Neural progenitor cell (in vitro differentiated cells): ENCODE measurements around the gene UCN. TPM values are rescaled to one million over a fixed set of nuclear protein-coding genes. Genes with fewer than 3 reads are reported as not detected.

Experiments
- DNase-seq: peaks from one replicate; pipeline ENCODE4 v3.0.0-alpha.2; 2016; ENCODE audit warnings: low spot score
- H2AFZ ChIP-seq: fragments of 200-600 bp; sonication (generic); replicated peaks from 2 replicates; pipeline ENCODE4 v1.6.1; 2016; ENCODE audit warnings: antibody characterized with exemption
- H3F3A ChIP-seq: fragments of 200-600 bp; sonication (generic); 2 replicates; pipeline ENCODE4 v1.6.1; 2016; ENCODE audit warnings: antibody characterized with exemption, low read depth
- H3K27ac ChIP-seq: fragments of 200-600 bp; sonication (generic); 2 replicates; pipeline ENCODE4 v1.5.1; 2016; ENCODE audit warnings: mild to moderate bottlenecking
- H3K27me3 ChIP-seq: fragments of 200-600 bp; sonication (generic); 2 replicates; pipeline ENCODE4 v1.6.1; 2016; ENCODE audit warnings: mild to moderate bottlenecking, moderate library complexity
- H3K36me3 ChIP-seq: fragments of 200-600 bp; sonication (generic); 2 replicates; pipeline ENCODE4 v1.5.1; 2016
- H3K4me1 ChIP-seq: fragments of 200-600 bp; sonication (generic); 2 replicates; pipeline ENCODE4 v1.6.1; 2016; ENCODE audit warnings: mixed run types
- H3K4me2 ChIP-seq: fragments of 200-600 bp; sonication (generic); 2 replicates; pipeline ENCODE4 v1.6.1; 2016
- H3K4me3 ChIP-seq: fragments of 200-600 bp; sonication (generic); 2 replicates; pipeline ENCODE4 v1.5.1; 2016
- H3K79me2 ChIP-seq: fragments of 200-600 bp; sonication (generic); 2 replicates; pipeline ENCODE4 v1.6.1; 2016; ENCODE audit warnings: low read depth
- H3K9ac ChIP-seq: fragments of 200-600 bp; sonication (generic); 2 replicates; pipeline ENCODE4 v1.6.1; 2016
- H3K9me3 ChIP-seq: fragments of 200-600 bp; sonication (generic); 2 replicates; pipeline ENCODE4 v1.5.1; 2016; ENCODE audit warnings: low read depth
- H4K20me1 ChIP-seq: fragments of 200-600 bp; sonication (generic); 2 replicates; pipeline ENCODE4 v1.6.1; 2016; ENCODE audit warnings: low read depth
- H3K27ac Mint-ChIP-seq: 3 replicates; pipeline ENCODE4 v1.8.0; 2021; ENCODE audit warnings: mixed read lengths
- H3K27me3 Mint-ChIP-seq: 2 replicates; pipeline ENCODE4 v1.8.0; 2022; ENCODE audit warnings: low read depth, mild to moderate bottlenecking, inconsistent platforms, moderate library complexity, mixed read lengths; ENCODE audit not compliant: insufficient read depth
- H3K36me3 Mint-ChIP-seq: 3 replicates; pipeline ENCODE4 v1.8.0; 2021; ENCODE audit warnings: mixed read lengths
- H3K4me1 Mint-ChIP-seq: 3 replicates; pipeline ENCODE4 v1.8.0; 2021; ENCODE audit warnings: mixed read lengths
- H3K4me3 Mint-ChIP-seq: 3 replicates; pipeline ENCODE4 v1.8.0; 2021; ENCODE audit warnings: mild to moderate bottlenecking, moderate library complexity, mixed read lengths
- H3K9me3 Mint-ChIP-seq: 3 replicates; pipeline ENCODE4 v1.8.0; 2020; ENCODE audit warnings: mixed read lengths
- EZH2 ChIP-seq: fragments of 200-600 bp; sonication (generic); IDR thresholded peaks from 2 replicates; pipeline ENCODE4 v1.6.1; 2017; ENCODE audit warnings: antibody characterized with exemption, mild to moderate bottlenecking, moderate library complexity
- EZH2phosphoT487 ChIP-seq: fragments of 200-600 bp; sonication (generic); IDR thresholded peaks from 2 replicates; pipeline ENCODE4 v1.6.1; 2017; ENCODE audit warnings: antibody characterized with exemption
- total RNA-seq: library from RNA; depleted of rRNA; stranded (reverse); fragments of >200 nt; gene quantifications from 2 replicates; pipeline ENCODE4 v1.2.3, GENCODE V29; 2015; ENCODE audit warnings: low replicate concordance
- TF ChIP-seq, protein P1 (sequence below): fragments of 200-600 bp; sonication (generic); IDR thresholded peaks from 2 replicates; pipeline ENCODE4 v1.5.1; 2017; ENCODE audit warnings: antibody characterized with exemption, mild to moderate bottlenecking

The UCN gene, protein sequence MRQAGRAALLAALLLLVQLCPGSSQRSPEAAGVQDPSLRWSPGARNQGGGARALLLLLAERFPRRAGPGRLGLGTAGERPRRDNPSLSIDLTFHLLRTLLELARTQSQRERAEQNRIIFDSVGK
- 0.56 and 1.2 TPM in 2 replicates for total RNA-seq

DNA sequence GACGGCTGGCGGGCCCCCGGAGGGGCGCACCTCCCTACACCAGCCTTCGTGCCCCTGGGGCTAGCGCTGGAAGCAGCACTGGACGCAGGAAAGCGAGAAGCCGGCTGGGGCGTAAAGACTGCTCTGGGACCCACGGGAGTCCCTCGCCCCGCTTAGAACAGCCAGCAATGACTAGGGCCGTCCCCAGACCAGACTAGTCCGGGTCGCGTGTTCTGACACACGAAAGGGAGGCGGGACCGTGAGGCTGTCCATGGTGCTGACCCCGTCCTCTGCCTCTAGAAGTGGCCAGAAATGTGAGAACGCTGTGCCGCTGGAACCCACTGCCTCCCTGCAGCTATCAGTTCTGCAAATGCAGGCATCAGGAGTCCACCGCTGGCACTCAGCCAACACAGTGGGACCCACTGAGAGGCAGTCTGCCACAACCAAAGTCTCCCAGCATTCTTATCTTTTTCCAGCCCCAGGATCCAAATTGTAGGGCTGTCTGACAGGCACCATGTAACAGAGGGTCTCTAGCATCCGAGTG, at the start of gene UCN:
UCN (minus strand) TSS at position 87 of the 523 bp plus-strand sequence. CDS start 550 bp downstream, outside the sequence.
- TF ChIP-seq, protein P1, sequence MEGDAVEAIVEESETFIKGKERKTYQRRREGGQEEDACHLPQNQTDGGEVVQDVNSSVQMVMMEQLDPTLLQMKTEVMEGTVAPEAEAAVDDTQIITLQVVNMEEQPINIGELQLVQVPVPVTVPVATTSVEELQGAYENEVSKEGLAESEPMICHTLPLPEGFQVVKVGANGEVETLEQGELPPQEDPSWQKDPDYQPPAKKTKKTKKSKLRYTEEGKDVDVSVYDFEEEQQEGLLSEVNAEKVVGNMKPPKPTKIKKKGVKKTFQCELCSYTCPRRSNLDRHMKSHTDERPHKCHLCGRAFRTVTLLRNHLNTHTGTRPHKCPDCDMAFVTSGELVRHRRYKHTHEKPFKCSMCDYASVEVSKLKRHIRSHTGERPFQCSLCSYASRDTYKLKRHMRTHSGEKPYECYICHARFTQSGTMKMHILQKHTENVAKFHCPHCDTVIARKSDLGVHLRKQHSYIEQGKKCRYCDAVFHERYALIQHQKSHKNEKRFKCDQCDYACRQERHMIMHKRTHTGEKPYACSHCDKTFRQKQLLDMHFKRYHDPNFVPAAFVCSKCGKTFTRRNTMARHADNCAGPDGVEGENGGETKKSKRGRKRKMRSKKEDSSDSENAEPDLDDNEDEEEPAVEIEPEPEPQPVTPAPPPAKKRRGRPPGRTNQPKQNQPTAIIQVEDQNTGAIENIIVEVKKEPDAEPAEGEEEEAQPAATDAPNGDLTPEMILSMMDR: no peak
- TF ChIP-seq EZH2 (no peak), EZH2phosphoT487 (no peak)
- Histone ChIP-seq H3K4me3 (peak within 1 kb of the TSS; percentile 17), H3K27me3 (peaks cover 49% of the 10 kb centered on the region), H3K27ac (no peak within 1 kb of the TSS), H3F3A (peaks cover 12% of the 10 kb centered on the region), H3K4me1 (peaks cover 12% of the 10 kb centered on the region), H2AFZ (no peak within 1 kb of the TSS), H4K20me1 (peaks cover 40% of the 10 kb centered on the region), H3K9ac (no peak within 1 kb of the TSS), H3K9me3 (no peaks in the 10 kb centered on the region), H3K79me2 (no peaks in the 10 kb centered on the region), H3K4me2 (peak within 1 kb of the TSS; percentile 70), H3K36me3 (no peaks in the 10 kb centered on the region)
- peak; percentile 88 for DNase-seq
- Mint-ChIP-seq H3K9me3 (no peaks in the 10 kb centered on the region), H3K4me3 (peak within 1 kb of the TSS; percentile 30), H3K36me3 (peaks cover 5% of the 10 kb centered on the region), H3K4me1 (no peaks in the 10 kb centered on the region), H3K27ac (no peak within 1 kb of the TSS), H3K27me3 (peaks cover 31% of the 10 kb centered on the region)

DNA sequence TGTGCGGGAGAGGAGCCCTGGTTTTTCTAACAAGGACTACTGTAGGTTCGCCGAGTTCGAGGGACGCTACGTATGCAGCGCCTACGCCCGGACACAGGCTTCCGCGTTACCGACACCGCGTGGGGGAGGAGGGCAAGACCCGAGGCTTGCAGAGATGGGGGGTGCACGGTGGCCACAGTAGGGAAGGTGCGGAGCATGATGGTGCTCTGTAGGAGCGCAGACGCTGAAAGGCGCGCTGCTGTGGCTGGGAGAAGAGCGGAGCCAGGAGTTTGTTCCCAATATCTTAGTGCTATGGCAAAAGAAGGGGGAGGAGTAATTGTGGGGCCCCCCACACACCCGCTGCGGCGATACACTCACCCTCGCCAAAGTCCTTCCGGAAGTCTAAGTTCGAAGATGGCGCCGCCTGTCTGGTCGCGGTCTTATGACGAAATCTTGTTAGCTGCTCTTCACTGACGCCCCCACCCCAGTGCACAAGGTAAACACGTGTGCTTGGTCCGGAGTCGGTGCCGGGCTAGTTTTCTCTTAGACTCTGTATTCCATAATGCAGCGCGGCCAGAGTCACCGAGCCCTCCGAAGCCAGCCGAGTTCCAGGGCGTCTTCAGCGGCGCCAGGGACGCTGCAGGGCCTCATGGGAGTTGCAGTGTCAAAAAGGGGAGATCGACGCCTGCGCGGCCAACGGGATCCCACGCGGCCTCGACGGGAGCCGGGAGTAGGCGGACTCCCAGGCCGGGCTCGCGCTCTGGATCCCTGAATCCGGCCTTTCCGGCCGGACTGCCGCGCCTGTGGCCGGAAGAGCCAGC, 48.3 kb upstream of the UCN start, which contains the start of gene GTF3C2:
GTF3C2 (minus strand) TSS at position 383 of the 800 bp plus-strand sequence. CDS start 13,210 bp downstream, outside the sequence.
- Histone ChIP-seq H3K9me3 (no peaks in the 10 kb centered on the region), H3K4me2 (peak within 1 kb of the TSS; percentile 98), H3K9ac (peak within 1 kb of the TSS; percentile 79), H3K36me3 (no peaks in the 10 kb centered on the region), H3F3A (peaks cover 49% of the 10 kb centered on the region), H3K4me3 (peak within 1 kb of the TSS; percentile 68), H3K27ac (peak within 1 kb of the TSS; percentile 94), H3K27me3 (no peaks in the 10 kb centered on the region), H3K79me2 (peaks cover 77% of the 10 kb centered on the region), H4K20me1 (peaks cover 19% of the 10 kb centered on the region), H2AFZ (peak within 1 kb of the TSS; percentile 69), H3K4me1 (peaks cover 5% of the 10 kb centered on the region)
- no peak for TF ChIP-seq EZH2
- TF ChIP-seq, protein P1: no peak
- no peak for TF ChIP-seq EZH2phosphoT487
- Mint-ChIP-seq H3K9me3 (peaks cover 3% of the 10 kb centered on the region), H3K27me3 (peaks cover 2% of the 10 kb centered on the region), H3K4me1 (peaks cover 30% of the 10 kb centered on the region), H3K27ac (peak within 1 kb of the TSS; percentile 98), H3K4me3 (peak within 1 kb of the TSS; percentile 98), H3K36me3 (peaks cover 6% of the 10 kb centered on the region)
- peak; percentile 99 for DNase-seq

DNA sequence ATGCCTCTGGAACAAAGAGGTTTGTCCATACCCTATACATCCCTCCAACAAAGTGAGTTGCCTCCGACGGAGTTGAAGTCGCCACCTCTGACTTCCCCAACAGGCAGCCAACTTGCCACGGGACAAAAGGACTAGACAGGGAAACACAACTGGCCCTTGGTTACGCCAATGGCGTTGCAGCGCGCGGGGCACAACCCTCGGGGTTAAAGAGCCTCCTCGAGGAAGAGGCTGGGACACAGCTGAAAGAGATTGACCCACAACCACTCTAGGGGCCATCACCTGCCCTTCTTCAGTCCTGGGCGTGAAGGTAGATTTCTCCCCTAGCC, 47.8 kb upstream of the UCN start:
- Histone ChIP-seq H2AFZ (peak overlapping the region; percentile 20), H3K9ac (peak overlapping the region; percentile 79)
- peak overlapping the region; percentile 98 for H3K4me3 Mint-ChIP-seq

More for the DNA sequence above, 47.8 kb upstream of the UCN start:
- Histone ChIP-seq H3K4me1 (peaks cover 5% of the 10 kb centered on the region), H3K27ac (peak overlapping the region; percentile 94), H3F3A (peaks cover 45% of the 10 kb centered on the region), H3K36me3 (no peaks in the 10 kb centered on the region), H4K20me1 (peaks cover 25% of the 10 kb centered on the region), H3K27me3 (no peaks in the 10 kb centered on the region), H3K4me3 (peak overlapping the region; percentile 68), H3K9me3 (no peaks in the 10 kb centered on the region), H3K4me2 (peak overlapping the region; percentile 98), H3K79me2 (peaks cover 79% of the 10 kb centered on the region)
- Mint-ChIP-seq H3K27me3 (peaks cover 2% of the 10 kb centered on the region), H3K9me3 (peaks cover 3% of the 10 kb centered on the region), H3K36me3 (peaks cover 5% of the 10 kb centered on the region), H3K4me1 (peaks cover 30% of the 10 kb centered on the region), H3K27ac (peak overlapping the region; percentile 94)
- DNase-seq: peak; percentile 74
- TF ChIP-seq EZH2phosphoT487 (no peak), EZH2 (no peak)
- TF ChIP-seq, protein P1: no peak
